GM08714 (cell line): ENCODE measurements around the gene SIAE.

Experiments
- H3K4me3 ChIP-seq: fragments of 200-500 bp; sonication (Bioruptor generic); 2 replicates; pipeline ENCODE4 v1.5.1; 2014; ENCODE audit warnings: mild to moderate bottlenecking, low read length, inconsistent platforms
- ZNF274 ChIP-seq: IDR thresholded peaks from 2 replicates; pipeline ENCODE4 v1.6.1; 2012; ENCODE audit warnings: mild to moderate bottlenecking, low read depth, low read length

Gene SIAE, protein sequence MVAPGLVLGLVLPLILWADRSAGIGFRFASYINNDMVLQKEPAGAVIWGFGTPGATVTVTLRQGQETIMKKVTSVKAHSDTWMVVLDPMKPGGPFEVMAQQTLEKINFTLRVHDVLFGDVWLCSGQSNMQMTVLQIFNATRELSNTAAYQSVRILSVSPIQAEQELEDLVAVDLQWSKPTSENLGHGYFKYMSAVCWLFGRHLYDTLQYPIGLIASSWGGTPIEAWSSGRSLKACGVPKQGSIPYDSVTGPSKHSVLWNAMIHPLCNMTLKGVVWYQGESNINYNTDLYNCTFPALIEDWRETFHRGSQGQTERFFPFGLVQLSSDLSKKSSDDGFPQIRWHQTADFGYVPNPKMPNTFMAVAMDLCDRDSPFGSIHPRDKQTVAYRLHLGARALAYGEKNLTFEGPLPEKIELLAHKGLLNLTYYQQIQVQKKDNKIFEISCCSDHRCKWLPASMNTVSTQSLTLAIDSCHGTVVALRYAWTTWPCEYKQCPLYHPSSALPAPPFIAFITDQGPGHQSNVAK

GRCh38 chr11:124673333-124674167 is at the start of gene SIAE, which contains the start of gene SPA17:
Gene SIAE (minus strand): TSS chr11:124673739. CDS start chr11:124673708, 31 bp downstream.
Gene SPA17 (plus strand): TSS chr11:124673904. CDS start chr11:124675265, 1,361 bp downstream.
- peak within 1 kb of the TSS; percentile 78 for H3K4me3 ChIP-seq
- no peak for TF ChIP-seq ZNF274

- TF ChIP-seq ZNF274: no peak
- H3K4me3 ChIP-seq: no peak overlapping the region
Measured at GRCh38 chr11:124722176-124722575, 48.6 kb upstream of the SIAE start.

- no peak overlapping the region for H3K4me3 ChIP-seq
- no peak for TF ChIP-seq ZNF274
Measured at GRCh38 chr11:124719534-124719933, 46.0 kb upstream of the SIAE start.

GRCh38 chr11:124718801-124719200 is 45.3 kb upstream of the SIAE start:
- no peak overlapping the region for H3K4me3 ChIP-seq
- TF ChIP-seq ZNF274: no peak

DNA sequence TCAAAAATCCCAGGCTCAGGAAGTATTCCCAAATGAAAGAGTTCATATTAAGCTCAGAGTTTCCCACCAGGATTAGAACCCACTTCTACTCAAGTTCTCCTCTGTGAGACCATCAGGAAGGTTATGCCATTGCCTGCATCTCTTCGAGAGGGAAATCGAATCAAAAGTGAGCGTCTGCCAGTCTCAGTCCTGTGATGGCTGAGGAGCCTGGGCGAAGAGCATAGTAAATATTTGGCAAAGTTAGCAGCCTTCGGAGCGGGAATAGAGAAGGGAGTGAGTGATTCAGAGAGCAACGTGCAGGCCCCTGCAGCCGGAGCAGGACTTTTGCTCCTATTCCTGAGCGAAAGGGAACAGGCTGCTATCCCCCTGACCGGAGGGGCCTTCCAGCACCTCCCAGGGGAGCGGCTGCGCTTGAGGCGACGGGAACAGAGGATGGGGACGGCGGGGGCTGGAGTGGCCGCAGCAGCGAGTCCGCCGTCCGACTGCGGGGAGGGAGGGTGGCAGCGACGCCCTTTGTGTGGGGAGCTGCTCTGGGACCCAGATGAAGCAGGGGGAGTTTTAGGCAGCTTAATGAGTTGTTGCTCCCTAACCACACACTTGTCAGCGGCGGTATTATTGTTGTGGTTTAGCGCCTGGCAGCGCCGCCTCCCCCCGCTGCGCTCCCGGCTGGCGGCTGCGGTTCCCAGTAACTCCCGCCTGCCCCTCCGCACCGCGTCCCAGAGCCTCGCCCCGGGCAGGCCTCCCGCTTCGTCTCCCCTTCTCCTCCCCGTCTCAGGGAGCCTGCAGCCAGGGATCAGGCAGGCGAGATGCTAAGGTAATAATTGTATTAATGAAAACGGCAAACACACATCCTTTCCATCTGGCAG is 44.5 kb upstream of the SIAE start:
- H3K4me3 ChIP-seq: peak overlapping the region; percentile 29; the same call in 1 of the 2 replicates
- no peak for TF ChIP-seq ZNF274

GRCh38 chr11:124717421-124717785 is 43.9 kb upstream of the SIAE start:
- TF ChIP-seq ZNF274: no peak
- peak overlapping the region; percentile 29; the same call in 1 of the 2 replicates for H3K4me3 ChIP-seq

GRCh38 chr11:124716591-124716990 is 43.1 kb upstream of the SIAE start:
- TF ChIP-seq ZNF274: no peak
- no peak overlapping the region for H3K4me3 ChIP-seq

GRCh38 chr11:124712392-124712791 is 38.9 kb upstream of the SIAE start:
- TF ChIP-seq ZNF274: no peak
- no peak overlapping the region for H3K4me3 ChIP-seq

DNA sequence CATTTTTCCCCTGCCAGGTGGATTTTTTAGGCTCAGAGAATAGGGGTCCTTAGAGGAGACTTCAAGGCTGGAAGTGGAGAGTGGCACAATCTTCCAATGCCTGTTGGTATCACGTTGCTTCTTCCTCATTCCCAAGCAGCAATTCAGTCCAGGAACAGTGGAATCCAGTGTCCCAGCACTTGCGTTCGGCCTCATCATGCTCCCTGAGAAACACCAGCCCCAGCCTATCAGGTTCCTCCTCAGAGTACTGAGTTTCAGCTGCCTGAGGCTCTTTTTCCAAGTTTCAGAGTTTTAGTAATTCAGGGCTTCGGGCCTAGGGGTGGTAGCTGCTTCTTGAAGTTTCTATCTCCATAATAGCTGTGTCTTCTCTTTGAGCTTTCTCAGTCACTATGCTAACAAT is 34.3 kb upstream of the SIAE start:
- no peak overlapping the region for H3K4me3 ChIP-seq
- TF ChIP-seq ZNF274: no peak

GRCh38 chr11:124700028-124700427 is 26.5 kb upstream of the SIAE start:
- H3K4me3 ChIP-seq: no peak overlapping the region
- no peak for TF ChIP-seq ZNF274

DNA sequence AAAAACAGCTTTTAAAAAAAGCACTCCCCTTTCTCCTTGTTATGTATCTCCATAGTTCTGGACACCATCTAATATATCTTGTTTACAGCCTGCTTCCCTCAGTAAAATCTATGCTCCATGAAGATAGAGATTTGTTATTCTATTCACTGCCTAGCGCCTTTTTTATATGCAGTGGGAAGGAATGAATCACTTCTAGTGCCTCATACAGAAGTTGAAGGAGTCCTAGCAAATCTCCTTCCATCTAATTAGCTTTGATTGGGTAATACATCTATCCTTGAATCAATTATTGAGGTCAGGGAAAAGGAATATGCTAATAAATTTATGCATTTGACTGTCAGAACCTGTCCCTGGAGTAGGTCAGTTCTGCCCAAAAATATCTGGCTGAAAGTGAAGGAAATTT is 26.0 kb upstream of the SIAE start:
- H3K4me3 ChIP-seq: no peak overlapping the region
- TF ChIP-seq ZNF274: no peak

GRCh38 chr11:124693142-124693541 is 19.6 kb upstream of the SIAE start:
- TF ChIP-seq ZNF274: no peak
- H3K4me3 ChIP-seq: no peak overlapping the region

GRCh38 chr11:124682443-124682842 is 8.9 kb upstream of the SIAE start:
- TF ChIP-seq ZNF274: no peak
- no peak overlapping the region for H3K4me3 ChIP-seq

- no peak overlapping the region for H3K4me3 ChIP-seq
- TF ChIP-seq ZNF274: no peak
Measured at GRCh38 chr11:124681421-124681820, 7.9 kb upstream of the SIAE start.
